Middle frontal gyrus (tissue), 1 donor: ENCODE measurements around the gene SNX13.

Source experiments
- DNase-seq: peaks from one replicate; pipeline ENCODE4 v3.0.0-alpha.2; 2015; ENCODE audit warnings: low spot score; ENCODE audit errors: extremely low spot score

The SNX13 gene

GRCh38 chr7:17948526-17949238 is 8.4 kb upstream of the SNX13 start:
- DNase-seq, result no peak

GRCh38 chr7:17947620-17948019 is 7.3 kb upstream of the SNX13 start:
- DNase-seq, result no peak

- no peak for DNase-seq
Observed at GRCh38 chr7:17946591-17946990, 6.3 kb upstream of the SNX13 start.

GRCh38 chr7:17944720-17945119 is 4.4 kb upstream of the SNX13 start:
- no peak for DNase-seq

- DNase-seq, result no peak
Observed at GRCh38 chr7:17943006-17943405, 2.7 kb upstream of the SNX13 start.

- DNase-seq, result no peak
Observed at GRCh38 chr7:17942231-17942630, 1.9 kb upstream of the SNX13 start.

GRCh38 chr7:17940951-17941431 is 697 bp upstream of the SNX13 start:
- DNase-seq, result no peak

- DNase-seq, result no peak
Observed at GRCh38 chr7:17939606-17940301, 540 bp downstream of the SNX13 start.

- DNase-seq, result no peak
Observed at GRCh38 chr7:17939211-17939605, 1.1 kb downstream of the SNX13 start.

- DNase-seq, result no peak
Observed at GRCh38 chr7:17937506-17938120, 2.7 kb downstream of the SNX13 start.

GRCh38 chr7:17936321-17936720 is 4.0 kb downstream of the SNX13 start:
- DNase-seq, result no peak

GRCh38 chr7:17934612-17935240 is 5.6 kb downstream of the SNX13 start:
- no peak for DNase-seq

GRCh38 chr7:17934094-17934493 is 6.2 kb downstream of the SNX13 start:
- no peak for DNase-seq

GRCh38 chr7:17932770-17933169 is 7.5 kb downstream of the SNX13 start:
- DNase-seq, result no peak

- DNase-seq, result no peak
Observed at GRCh38 chr7:17931069-17931468, 9.2 kb downstream of the SNX13 start.

- DNase-seq, result no peak
Observed at GRCh38 chr7:17930546-17930945, 9.7 kb downstream of the SNX13 start.

- DNase-seq, result no peak
Observed at GRCh38 chr7:17929647-17930395, 10.5 kb downstream of the SNX13 start.

- no peak for DNase-seq
Observed at GRCh38 chr7:17928055-17928454, 12.2 kb downstream of the SNX13 start.

- DNase-seq, result no peak
Observed at GRCh38 chr7:17921857-17922416, 18.4 kb downstream of the SNX13 start.

GRCh38 chr7:17917842-17918241 is 22.5 kb downstream of the SNX13 start:
- DNase-seq, result no peak

- no peak for DNase-seq
Observed at GRCh38 chr7:17916786-17917185, 23.5 kb downstream of the SNX13 start.
